SK-N-SH (cell line): ENCODE measurements around the gene RPS10. TPM values are rescaled to one million over a fixed set of nuclear protein-coding genes. Genes with fewer than 3 reads are reported as not detected.
A peak's percentile ranks its signal among the peaks of the same experiment; 100 is the strongest.

Experiments used
- CTCF ChIA-PET: fragments of 300-600, 350-600 bp; formaldehyde crosslinking; extraction: SDS; loops from one replicate; lab custom pipeline; 2021; lab: Yijun Ruan, JAX
- POLR2A ChIA-PET: fragments of 350-600 bp; sonication (Branson Sonifier 250); formaldehyde crosslinking; extraction: SDS; loops from one replicate; lab custom pipeline; 2020; ENCODE audit warnings: antibody characterized with exemption, inconsistent platforms; lab: Yijun Ruan, JAX
- DNase-seq: peaks from one replicate; pipeline ENCODE4 v3.0.0; 2012
- H2AFZ ChIP-seq: fragments of 200-600 bp; sonication (generic); 2 replicates; pipeline ENCODE4 v1.8.1; 2016; ENCODE audit warnings: antibody characterized with exemption, mild to moderate bottlenecking, low read depth
- H3F3A ChIP-seq: fragments of 200-600 bp; sonication (generic); replicated peaks from 2 replicates; pipeline ENCODE3; 2016; ENCODE audit warnings: antibody characterized with exemption, mild to moderate bottlenecking; ENCODE audit not compliant: insufficient read depth
- H3K27ac ChIP-seq, 2 experiments: fragments of 200-500 bp in 1 of 2; fragments of 200-600 bp in 1 of 2; sonication (Bioruptor generic) in 1 of 2; sonication (generic), shearing (Covaris generic) in 1 of 2; 2 replicates each; pipeline versions ENCODE4 v1.5.1 to v1.6.1; 2014 to 2016; ENCODE audit warnings: low read depth in 2 of 2, inconsistent platforms in 1 of 2, low read length in 1 of 2, mild to moderate bottlenecking in 1 of 2, mixed read lengths in 1 of 2
- H3K27me3 ChIP-seq: fragments of 200-600 bp; sonication (generic), shearing (Covaris generic); 2 replicates; pipeline ENCODE4 v1.6.1; 2016; ENCODE audit warnings: mixed run types; ENCODE audit not compliant: insufficient read depth
- H3K36me3 ChIP-seq, 2 experiments: fragments of 200-500 bp in 1 of 2; fragments of 200-600 bp in 1 of 2; sonication (Bioruptor generic) in 1 of 2; sonication (generic) in 1 of 2; replicated peaks in 1 of 2; 2 replicates each; pipeline versions ENCODE3 to v1.5.1; 2014 to 2016; ENCODE audit warnings: low read length in 1 of 2, mild to moderate bottlenecking in 1 of 2; ENCODE audit not compliant: insufficient read depth in 2 of 2, control insufficient read depth in 1 of 2
- H3K4me1 ChIP-seq, 2 experiments: fragments of 200-500 bp in 1 of 2; fragments of 200-600 bp in 1 of 2; sonication (Bioruptor generic) in 1 of 2; sonication (generic), shearing (Covaris generic) in 1 of 2; 2 replicates each; pipeline versions ENCODE4 v1.5.1 to v1.6.1; 2014 to 2016; ENCODE audit warnings: low read depth in 1 of 2, low read length in 1 of 2, mixed run types in 1 of 2; ENCODE audit not compliant: insufficient read depth in 2 of 2, control insufficient read depth in 1 of 2
- H3K4me2 ChIP-seq: fragments of 200-600 bp; sonication (generic), shearing (Covaris generic); 2 replicates; pipeline ENCODE4 v1.6.1; 2017; ENCODE audit warnings: mixed run types
- H3K4me3 ChIP-seq, 2 experiments: fragments of 200-500 bp in 1 of 2; fragments of 200-600 bp in 1 of 2; sonication (Bioruptor generic) in 1 of 2; sonication (generic), shearing (Covaris generic) in 1 of 2; 2 replicates each; pipeline versions ENCODE4 v1.5.1 to v1.8.1; 2014 to 2016; ENCODE audit warnings: low read depth in 2 of 2, inconsistent platforms in 1 of 2, low read length in 1 of 2, mild to moderate bottlenecking in 1 of 2, mixed read lengths in 1 of 2, moderate library complexity in 1 of 2
- H3K79me2 ChIP-seq: fragments of 200-600 bp; sonication (generic); 2 replicates; pipeline ENCODE4 v1.8.1; 2017; ENCODE audit warnings: mild to moderate bottlenecking; ENCODE audit not compliant: insufficient read depth
- H3K9ac ChIP-seq: fragments of 200-600 bp; sonication (generic); 2 replicates; pipeline ENCODE4 v1.6.1; 2017; ENCODE audit warnings: mixed run types
- H3K9me2 ChIP-seq: fragments of 200-600 bp; sonication (generic); 2 replicates; pipeline ENCODE4 v1.6.1; 2017; ENCODE audit warnings: mixed run types
- H3K9me3 ChIP-seq: fragments of 200-600 bp; sonication (generic); 2 replicates; pipeline ENCODE4 v1.6.1; 2017; ENCODE audit warnings: mixed run types, mild to moderate bottlenecking, moderate library complexity
- H4K20me1 ChIP-seq: fragments of 200-600 bp; sonication (generic); 2 replicates; pipeline ENCODE4 v1.6.1; 2017; ENCODE audit warnings: mild to moderate bottlenecking, mixed run types; ENCODE audit not compliant: insufficient read depth
- CTCF ChIP-seq: fragments of 200-600 bp; sonication (generic); IDR thresholded peaks from 2 replicates; pipeline ENCODE4 v1.6.1; 2017; ENCODE audit warnings: antibody characterized with exemption, mild to moderate bottlenecking, moderate library complexity
- EP300 ChIP-seq, 2 experiments: IDR thresholded peaks; 2 replicates each; pipeline versions ENCODE4 v1.4.0 to v1.6.1; 2012; ENCODE audit warnings: borderline replicate concordance in 1 of 2, low read depth in 1 of 2, low read length in 1 of 2
- FOSL2 ChIP-seq: IDR thresholded peaks from 2 replicates; pipeline ENCODE4 v1.4.0; 2012; ENCODE audit warnings: low read depth, mild to moderate bottlenecking, moderate library complexity, borderline replicate concordance
- GABPA ChIP-seq: IDR thresholded peaks from 2 replicates; pipeline ENCODE4 v1.4.0; 2012; ENCODE audit warnings: low read depth, mild to moderate bottlenecking
- GATA2 ChIP-seq: sonication (generic); formaldehyde crosslinking; IDR thresholded peaks from 2 replicates; pipeline ENCODE4 v1.5.0; 2020; ENCODE audit warnings: mild to moderate bottlenecking, missing genetic modification reagents
- IRF3 ChIP-seq: fragments of 150-350 bp; IDR thresholded peaks from 2 replicates; pipeline ENCODE4 v1.6.1; 2016; ENCODE audit warnings: mild to moderate bottlenecking, low read depth, low read length
- MAX ChIP-seq: IDR thresholded peaks from 2 replicates; pipeline ENCODE4 v1.4.0; 2012; ENCODE audit warnings: low read depth
- MEF2A ChIP-seq: IDR thresholded peaks from 2 replicates; pipeline ENCODE4 v1.4.0; 2012; ENCODE audit warnings: low read depth, borderline replicate concordance
- MXI1 ChIP-seq: IDR thresholded peaks from 2 replicates; pipeline ENCODE4 v1.6.1; 2012; ENCODE audit warnings: mild to moderate bottlenecking, low read depth, low read length, improper control_type of control experiment
- NRF1 ChIP-seq: IDR thresholded peaks from 2 replicates; pipeline ENCODE4 v1.6.1; 2012; ENCODE audit warnings: low read depth, mild to moderate bottlenecking, low read length
- PBX3 ChIP-seq: IDR thresholded peaks from 2 replicates; pipeline ENCODE4; 2012
- RAD21 ChIP-seq: IDR thresholded peaks from 2 replicates; pipeline ENCODE4 v1.6.1; 2012; ENCODE audit warnings: mild to moderate bottlenecking, low read length
- SIN3A ChIP-seq: IDR thresholded peaks from 2 replicates; pipeline ENCODE4 v1.6.1; 2012; ENCODE audit warnings: low read depth, mild to moderate bottlenecking, low read length, moderate library complexity, borderline replicate concordance
- TAF1 ChIP-seq: IDR thresholded peaks from 2 replicates; pipeline ENCODE4 v1.6.1; 2012; ENCODE audit warnings: low read depth, mild to moderate bottlenecking, low read length, moderate library complexity, borderline replicate concordance
- TCF12 ChIP-seq: IDR thresholded peaks from 2 replicates; pipeline ENCODE4 v1.4.0; 2012
- TEAD4 ChIP-seq: IDR thresholded peaks from 2 replicates; pipeline ENCODE4 v1.4.0; 2012; ENCODE audit warnings: mild to moderate bottlenecking, borderline replicate concordance; ENCODE audit not compliant: insufficient read depth
- USF1 ChIP-seq: IDR thresholded peaks from 2 replicates; pipeline ENCODE4 v1.4.0; 2012; ENCODE audit warnings: low read depth, borderline replicate concordance
- USF2 ChIP-seq: fragments of 150-350 bp; IDR thresholded peaks from 2 replicates; pipeline ENCODE4 v1.6.1; 2017; ENCODE audit warnings: antibody characterized with exemption, low read length, low read depth, borderline replicate concordance
- ZBTB33 ChIP-seq: IDR thresholded peaks from 2 replicates; pipeline ENCODE4 v1.4.0; 2012; ENCODE audit warnings: low read depth, borderline replicate concordance
- WGBS: methylation state at CpG from one replicate; pipeline ENCODE4 v1.1.6; 2017; ENCODE audit warnings: low lambda C conversion rate; 5-methylcytosine and 5-hydroxymethylcytosine counted together
- polyA plus RNA-seq, 3 experiments: library from polyadenylated mRNA; depleted of rRNA; stranded (reverse); fragments of >200 nt; gene quantifications; 2 replicates each; pipeline ENCODE4 v1.2.3, GENCODE V29; 2012

The RPS10 gene
- polyA plus RNA-seq, 1 of the 3 experiments (the other 2 are of a cell fraction): 4,475 TPM

- no peak for TF ChIP-seq ZBTB33
These were observed 32.5 kb downstream of the RPS10 start (continued) for GRCh38 chr6:34393191-34393965.

GRCh38 chr6:34392497-34393190 lies 33.2 kb downstream of the RPS10 start, which contains the start of gene NUDT3:
Gene NUDT3, minus strand, starts transcription at chr6:34392669. Its CDS starts 307 bp downstream, at chr6:34392362.
- Histone ChIP-seq H3K9me2 (no peaks in the 10 kb centered on the region), H3K36me3 (no peaks in the 10 kb centered on the region), H3K79me2 (peaks cover 47% of the 10 kb centered on the region), H3K9me3 (no peaks in the 10 kb centered on the region), H2AFZ (peak within 1 kb of the TSS; percentile 93), H3F3A (peaks cover 12% of the 10 kb centered on the region), H3K9ac (peak within 1 kb of the TSS; percentile 94), H3K27ac (peak within 1 kb of the TSS; percentile 62 to 87), H3K27me3 (no peaks in the 10 kb centered on the region), H3K4me2 (peak within 1 kb of the TSS; percentile 90), H3K4me1 (peaks cover 3 to 11% of the 10 kb centered on the region in 2 experiments; a peak in 2 of 4 replicates), H4K20me1 (peaks cover 15% of the 10 kb centered on the region), H3K4me3 (peak within 1 kb of the TSS; percentile 76 to 92)
- ChIA-PET POLR2A (interaction anchor here (1.0 to 1.1 kb wide), 2 partner anchors 9 to 33 kb away, joined by 3 to 4 read pairs; partner anchors contain the start of gene RPS10), CTCF (interaction anchor here (0.6 to 4.0 kb wide), 10 partner anchors 11 to 196 kb away, joined by 3 to 44 read pairs (median 3); partner anchors contain the start of gene SMIM29)
- peak; percentile 96 for DNase-seq
- 3% methylated on average over 26 of the region's 87 CpGs for WGBS
- peak; percentile 31; the same call in 1 of the 2 replicates for TF ChIP-seq FOSL2
- no peak for TF ChIP-seq PBX3
- TF ChIP-seq RAD21: peak; percentile 66
- no peak for TF ChIP-seq USF2
- TF ChIP-seq NRF1: peak; percentile 49; the same call in 1 of the 2 replicates
- 0 out of 2 replicates have a peak, but pooled peaks have one; percentile 49 for TF ChIP-seq TAF1
- no peak for TF ChIP-seq GABPA
- TF ChIP-seq USF1: no peak
- no peak for TF ChIP-seq MEF2A
- TF ChIP-seq TCF12: no peak
- TF ChIP-seq GATA2 (CRISPR knock-in tag): peak; percentile 88
- no peak for TF ChIP-seq IRF3
- peak; percentile 66 for TF ChIP-seq MXI1
- TF ChIP-seq MAX: peak; percentile 62
- no peak for TF ChIP-seq TEAD4
- no peak; a peak in 1 of 4 replicates for TF ChIP-seq EP300 (IDR thresholded peaks at IDR 0.05; ENCODE audit: borderline replicate concordance in 1 of 2, low read depth in 1 of 2, low read length in 1 of 2)
- TF ChIP-seq CTCF: peak; percentile 78
- TF ChIP-seq SIN3A: no peak
